GM12891 (cell line): ENCODE measurements around the gene EPM2AIP1.
"Not testable (repeated sequence)": the region's sequence is repeated elsewhere in the genome, so short reads cannot be mapped to it uniquely, and the experiment has no call there.

ENCODE experiments used
- DNase-seq: peaks from one replicate; pipeline ENCODE4 v3.0.0; 2011; ENCODE audit warnings: low spot score; ENCODE audit not compliant: insufficient read length
- FAIRE-seq: peaks from 2 replicates; lab custom pipeline; 2011; peaks lifted over from hg19 to GRCh38; lab: Jason Lieb, UNC
- PAX5 ChIP-seq: IDR thresholded peaks from 2 replicates; pipeline ENCODE4 v1.6.1; 2011; ENCODE audit warnings: low read length, moderate library complexity, mild to moderate bottlenecking; ENCODE audit not compliant: insufficient read depth, severe bottlenecking
- POLR2A ChIP-seq: IDR thresholded peaks from 2 replicates; pipeline ENCODE4 v1.6.1; 2011; ENCODE audit warnings: low read depth, low read length, control low read depth
- POLR2AphosphoS5 ChIP-seq: IDR thresholded peaks from 2 replicates; pipeline ENCODE4 v1.6.1; 2011; ENCODE audit warnings: low read depth, low read length, control low read depth
- POU2F2 ChIP-seq: IDR thresholded peaks from 2 replicates; pipeline ENCODE4 v1.6.1; 2011; ENCODE audit warnings: low read depth, mild to moderate bottlenecking, control low read depth, low read length, moderate library complexity
- SPI1 ChIP-seq: IDR thresholded peaks from 2 replicates; pipeline ENCODE4 v1.6.1; 2011; ENCODE audit warnings: low read depth, low read length, control low read depth
- TAF1 ChIP-seq: IDR thresholded peaks from 2 replicates; pipeline ENCODE4 v1.6.1; 2011; ENCODE audit warnings: low read depth, low read length, control low read depth

EPM2AIP1 gene

DNA sequence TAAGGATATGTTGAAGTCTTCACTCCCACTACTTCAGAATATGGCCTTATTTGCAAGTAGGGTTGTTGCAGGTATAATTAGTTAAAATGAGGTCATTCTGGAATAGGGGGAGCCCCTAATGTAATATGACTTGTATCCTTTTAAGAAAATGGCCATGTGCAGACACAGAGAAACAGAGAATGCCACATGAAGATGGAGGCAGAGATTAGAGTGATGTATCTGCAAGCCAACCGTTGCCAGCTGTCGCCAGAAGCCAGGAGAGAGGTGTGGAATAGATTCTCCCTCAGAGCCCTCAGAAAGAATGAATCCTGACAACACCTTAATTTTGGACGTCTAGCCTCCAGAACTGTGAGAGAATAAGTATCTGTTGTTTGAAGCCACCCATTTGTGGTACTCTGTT, 36.8 kb downstream of the EPM2AIP1 start:
- no peak for TF ChIP-seq POU2F2
- TF ChIP-seq TAF1: no peak
- TF ChIP-seq POLR2AphosphoS5: no peak
- no peak for TF ChIP-seq SPI1
- no peak for TF ChIP-seq POLR2A
- TF ChIP-seq PAX5: no peak

GRCh38 chr3:36954452-36955134, 38.3 kb downstream of the EPM2AIP1 start:
- no peak for FAIRE-seq
- no peak for TF ChIP-seq POLR2AphosphoS5
- TF ChIP-seq SPI1: no peak
- no peak for TF ChIP-seq POU2F2
- no peak for TF ChIP-seq PAX5
- no peak for TF ChIP-seq POLR2A
- no peak for TF ChIP-seq TAF1
- no peak for DNase-seq

More for the DNA sequence above, 36.8 kb downstream of the EPM2AIP1 start:
- FAIRE-seq (no peak), DNase-seq (no peak)

GRCh38 chr3:36947814-36948213, 45.1 kb downstream of the EPM2AIP1 start:
- FAIRE-seq, DNase-seq: not testable (repeated sequence)

- TF ChIP-seq POLR2A: no peak
- no peak for TF ChIP-seq SPI1
- TF ChIP-seq POU2F2: no peak
- no peak for TF ChIP-seq PAX5
- no peak for TF ChIP-seq TAF1
- no peak for TF ChIP-seq POLR2AphosphoS5
- DNase-seq: no peak
- no peak for FAIRE-seq
Measured at GRCh38 chr3:36945333-36945980, 47.5 kb downstream of the EPM2AIP1 start.

- DNase-seq (peak; percentile 63), FAIRE-seq (peak; percentile 82)
- TF ChIP-seq SPI1 (no peak), POU2F2 (no peak), TAF1 (no peak), POLR2AphosphoS5 (no peak), PAX5 (no peak), POLR2A (no peak)
Measured at GRCh38 chr3:36944641-36945270, 48.2 kb downstream of the EPM2AIP1 start, which contains the start of gene TRANK1. TSS of gene TRANK1 (minus strand) at chr3:36945054. CDS start at chr3:36944809, 245 bp downstream.

DNA sequence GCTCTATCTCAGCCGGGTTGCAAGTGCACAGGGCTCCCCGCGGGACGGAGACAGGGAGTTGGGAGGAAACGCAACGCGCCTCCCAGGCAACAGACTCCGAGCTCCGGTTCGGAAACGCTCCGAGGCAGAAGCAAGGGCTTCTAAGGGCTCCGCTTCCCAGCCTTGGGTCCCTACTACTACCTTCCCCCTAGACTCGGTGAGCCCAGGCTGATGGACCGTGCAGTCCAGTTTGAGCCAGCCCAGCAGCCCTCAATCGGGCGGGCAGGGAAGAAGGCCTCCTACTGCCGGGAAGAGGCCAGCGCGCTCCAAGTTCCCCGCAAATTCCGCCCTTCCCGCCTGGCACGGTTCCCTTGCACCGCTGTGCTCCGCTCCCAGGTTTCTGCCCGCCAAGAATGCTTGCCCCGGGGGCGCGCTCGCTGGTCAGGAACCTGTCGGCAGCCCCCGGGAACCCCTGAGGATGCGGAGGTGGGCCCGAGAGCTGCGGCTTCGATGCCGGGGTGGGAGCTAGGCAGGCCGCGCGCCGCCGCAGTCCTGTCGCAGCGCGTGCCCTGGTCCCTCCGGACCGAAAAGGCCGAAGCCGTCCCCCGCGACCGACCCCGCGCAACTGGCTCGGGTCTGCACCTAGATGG, 48.8 kb downstream of the EPM2AIP1 start:
- FAIRE-seq: peak; percentile 5
- no peak for TF ChIP-seq POU2F2

DNA sequence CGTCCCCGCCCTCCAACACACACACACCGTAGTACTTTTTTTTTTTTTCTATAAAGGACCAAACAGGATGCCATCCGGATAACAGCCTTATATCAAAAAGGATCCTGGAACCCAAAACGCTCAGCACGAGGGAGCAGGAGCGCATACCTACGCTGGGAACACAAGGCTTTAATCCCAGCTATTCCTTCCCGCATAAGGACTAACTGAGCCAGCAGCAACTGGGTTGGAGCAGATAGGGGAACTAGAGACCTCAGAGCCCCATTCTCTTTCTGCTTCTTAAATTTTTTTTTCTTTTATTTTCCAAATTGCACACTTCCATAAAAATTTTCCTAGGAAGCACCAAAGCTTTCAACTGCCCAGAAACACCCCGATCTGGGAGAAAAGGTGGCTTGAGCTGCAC, 49.3 kb downstream of the EPM2AIP1 start:
- DNase-seq (no peak), FAIRE-seq (no peak)
- TF ChIP-seq TAF1 (no peak), POU2F2 (no peak), POLR2A (no peak), PAX5 (no peak), SPI1 (no peak), POLR2AphosphoS5 (no peak)

More for the DNA sequence above, 48.8 kb downstream of the EPM2AIP1 start:
- peak; percentile 57 for DNase-seq

DNA sequence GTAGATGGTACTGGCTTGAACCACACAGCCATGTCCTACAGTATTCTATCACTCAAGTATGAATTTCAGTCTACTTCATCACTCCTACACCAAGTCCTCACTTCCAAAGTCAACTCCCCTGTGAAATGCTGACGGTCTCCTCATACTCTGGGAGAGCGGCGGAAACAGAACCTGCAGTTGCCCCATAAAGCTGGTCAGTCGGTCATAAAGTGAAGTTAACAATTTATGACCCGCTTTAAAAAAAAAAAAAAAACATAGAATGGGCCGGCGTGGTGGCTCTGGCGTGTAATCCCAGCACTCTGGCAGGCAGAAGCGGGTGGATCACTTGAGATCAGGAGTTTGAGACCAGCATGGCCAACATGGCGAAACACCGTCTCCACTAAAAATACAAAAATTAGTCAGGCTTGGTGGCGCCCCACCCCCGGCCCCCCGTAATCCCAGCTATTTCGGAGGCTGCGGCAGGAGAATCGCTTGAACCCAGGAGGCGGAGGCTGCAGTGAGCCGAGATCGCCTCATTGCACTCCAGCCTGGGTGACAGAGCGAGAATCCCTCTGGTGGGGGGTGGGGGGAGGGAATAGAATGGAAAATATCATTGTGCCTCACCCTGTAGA, 50.2 kb downstream of the EPM2AIP1 start:
- FAIRE-seq (no peak), DNase-seq (no peak)
- TF ChIP-seq TAF1: no peak
- TF ChIP-seq POU2F2: no peak
- no peak for TF ChIP-seq POLR2A
- no peak for TF ChIP-seq SPI1
- TF ChIP-seq PAX5: no peak
- TF ChIP-seq POLR2AphosphoS5: no peak

GRCh38 chr3:36941658-36942057, 51.3 kb downstream of the EPM2AIP1 start:
- no peak for DNase-seq
- FAIRE-seq: no peak

More at GRCh38 chr3:36941658-36942057, 51.3 kb downstream of the EPM2AIP1 start:
- TF ChIP-seq POU2F2 (no peak), PAX5 (no peak), POLR2AphosphoS5 (no peak), SPI1 (no peak), POLR2A (no peak), TAF1 (no peak)
